Measurements from ENCODE around the gene PJA2. TPM values are rescaled to one million over a fixed set of nuclear protein-coding genes. Genes with fewer than 3 reads are reported as not detected.

Gene PJA2
- total RNA-seq, 1 donor from 2014 or later, result 78.2 TPM

DNA sequence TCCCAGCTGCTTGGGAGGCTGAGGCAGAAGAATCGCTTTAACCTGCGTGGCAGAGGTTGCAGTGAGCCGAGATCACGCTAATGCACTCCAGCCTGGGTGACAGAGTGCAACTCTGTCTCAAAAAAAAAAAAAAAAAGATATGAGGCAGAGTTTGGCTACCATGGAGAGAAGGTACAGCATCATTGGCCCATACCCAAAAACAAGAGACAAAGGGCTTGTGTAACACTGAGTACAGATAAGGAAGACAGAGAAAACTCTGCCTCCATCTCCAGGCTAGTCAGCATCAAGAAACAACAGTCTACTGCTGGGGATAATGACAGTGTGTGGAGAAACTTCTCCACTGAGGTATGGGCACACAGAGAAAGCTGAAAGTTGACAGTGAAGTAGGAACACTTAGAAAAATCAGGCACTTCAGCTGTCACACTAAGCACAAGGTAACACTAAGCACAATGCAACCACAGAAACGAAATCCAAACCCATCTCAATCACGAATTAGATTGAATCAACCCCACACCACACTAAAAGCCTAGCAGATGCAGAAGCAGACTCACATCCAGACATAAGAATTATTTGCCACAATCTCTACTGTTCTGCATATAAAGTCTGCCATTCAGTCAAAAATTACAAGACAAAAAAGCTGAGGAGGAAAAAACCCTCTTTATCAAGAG, 10.5 kb downstream of the PJA2 start:
- no peaks in the 10 kb centered on the region for H3K36me3 Mint-ChIP-seq (ENCODE audit: low read depth, unreplicated experiment)
- no peaks in the 10 kb centered on the region for H3K4me1 Mint-ChIP-seq (ENCODE audit: unreplicated experiment)
- no peak overlapping the region for H3K4me3 Mint-ChIP-seq (ENCODE audit: unreplicated experiment)
- no peak for DNase-seq (ENCODE audit: low spot score)
- H3K27me3 Mint-ChIP-seq (ENCODE audit: unreplicated experiment), result peaks cover 1% of the 10 kb centered on the region
- no peak overlapping the region for H3K27ac Mint-ChIP-seq (ENCODE audit: unreplicated experiment)
- TF ChIP-seq, protein P1, sequence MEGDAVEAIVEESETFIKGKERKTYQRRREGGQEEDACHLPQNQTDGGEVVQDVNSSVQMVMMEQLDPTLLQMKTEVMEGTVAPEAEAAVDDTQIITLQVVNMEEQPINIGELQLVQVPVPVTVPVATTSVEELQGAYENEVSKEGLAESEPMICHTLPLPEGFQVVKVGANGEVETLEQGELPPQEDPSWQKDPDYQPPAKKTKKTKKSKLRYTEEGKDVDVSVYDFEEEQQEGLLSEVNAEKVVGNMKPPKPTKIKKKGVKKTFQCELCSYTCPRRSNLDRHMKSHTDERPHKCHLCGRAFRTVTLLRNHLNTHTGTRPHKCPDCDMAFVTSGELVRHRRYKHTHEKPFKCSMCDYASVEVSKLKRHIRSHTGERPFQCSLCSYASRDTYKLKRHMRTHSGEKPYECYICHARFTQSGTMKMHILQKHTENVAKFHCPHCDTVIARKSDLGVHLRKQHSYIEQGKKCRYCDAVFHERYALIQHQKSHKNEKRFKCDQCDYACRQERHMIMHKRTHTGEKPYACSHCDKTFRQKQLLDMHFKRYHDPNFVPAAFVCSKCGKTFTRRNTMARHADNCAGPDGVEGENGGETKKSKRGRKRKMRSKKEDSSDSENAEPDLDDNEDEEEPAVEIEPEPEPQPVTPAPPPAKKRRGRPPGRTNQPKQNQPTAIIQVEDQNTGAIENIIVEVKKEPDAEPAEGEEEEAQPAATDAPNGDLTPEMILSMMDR (IDR thresholded peaks at IDR 0.05; ENCODE audit: unreplicated experiment), result no peak
- H3K9me3 Mint-ChIP-seq (ENCODE audit: unreplicated experiment), result no peaks in the 10 kb centered on the region

DNA sequence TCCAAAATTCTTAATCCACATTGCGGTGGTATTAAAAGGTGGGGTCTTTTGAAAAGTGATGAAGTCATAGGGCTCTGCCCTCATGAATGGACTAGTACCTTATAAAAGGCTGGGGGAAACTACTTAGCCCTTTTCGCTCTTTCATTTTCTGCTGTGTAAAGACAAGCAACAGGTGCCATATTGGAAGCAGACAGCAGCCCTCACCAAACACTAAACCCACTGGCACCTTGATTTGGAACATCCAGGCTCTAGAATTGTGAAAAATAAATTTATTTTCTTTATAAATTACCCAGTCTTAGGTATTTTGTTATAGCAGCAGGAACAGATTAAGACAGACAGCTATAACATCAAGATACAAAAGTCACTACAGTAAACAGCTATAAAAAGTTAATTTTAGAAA, 12.8 kb downstream of the PJA2 start:
- TF ChIP-seq, protein P1 (IDR thresholded peaks at IDR 0.05; ENCODE audit: unreplicated experiment), result no peak
- no peak for DNase-seq (ENCODE audit: low spot score)
- H3K36me3 Mint-ChIP-seq (ENCODE audit: low read depth, unreplicated experiment), result no peaks in the 10 kb centered on the region
- no peak overlapping the region for H3K4me3 Mint-ChIP-seq (ENCODE audit: unreplicated experiment)
- no peak overlapping the region for H3K27ac Mint-ChIP-seq (ENCODE audit: unreplicated experiment)
- H3K27me3 Mint-ChIP-seq (ENCODE audit: unreplicated experiment), result peaks cover 1% of the 10 kb centered on the region
- H3K9me3 Mint-ChIP-seq (ENCODE audit: unreplicated experiment), result no peaks in the 10 kb centered on the region
- no peaks in the 10 kb centered on the region for H3K4me1 Mint-ChIP-seq (ENCODE audit: unreplicated experiment)

DNA sequence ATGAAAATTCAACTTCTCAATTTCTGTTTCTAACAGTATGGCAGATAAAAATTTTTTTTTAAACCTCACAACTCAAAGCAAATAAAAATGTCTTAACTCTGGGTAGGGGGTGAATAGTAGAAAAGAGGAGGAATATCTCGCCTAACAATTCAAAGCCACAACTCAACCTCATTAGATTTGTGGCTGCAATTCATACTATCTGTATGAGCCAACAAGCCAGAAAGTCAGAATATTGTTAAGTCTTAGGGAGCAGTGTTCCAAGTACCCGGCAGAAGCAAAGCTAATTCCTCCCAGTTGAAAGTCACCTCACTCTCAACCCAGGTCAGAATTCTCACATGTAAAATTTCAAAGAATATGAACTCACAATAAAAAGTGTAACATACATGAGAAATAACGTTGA, 15.0 kb downstream of the PJA2 start:
- no peak overlapping the region for H3K27ac Mint-ChIP-seq (ENCODE audit: unreplicated experiment)
- no peak for DNase-seq (ENCODE audit: low spot score)
- no peaks in the 10 kb centered on the region for H3K36me3 Mint-ChIP-seq (ENCODE audit: low read depth, unreplicated experiment)
- TF ChIP-seq, protein P1 (IDR thresholded peaks at IDR 0.05; ENCODE audit: unreplicated experiment), result no peak
- H3K9me3 Mint-ChIP-seq (ENCODE audit: unreplicated experiment), result no peaks in the 10 kb centered on the region
- H3K4me1 Mint-ChIP-seq (ENCODE audit: unreplicated experiment), result peaks cover 12% of the 10 kb centered on the region
- peaks cover 1% of the 10 kb centered on the region for H3K27me3 Mint-ChIP-seq (ENCODE audit: unreplicated experiment)
- no peak overlapping the region for H3K4me3 Mint-ChIP-seq (ENCODE audit: unreplicated experiment)

DNA sequence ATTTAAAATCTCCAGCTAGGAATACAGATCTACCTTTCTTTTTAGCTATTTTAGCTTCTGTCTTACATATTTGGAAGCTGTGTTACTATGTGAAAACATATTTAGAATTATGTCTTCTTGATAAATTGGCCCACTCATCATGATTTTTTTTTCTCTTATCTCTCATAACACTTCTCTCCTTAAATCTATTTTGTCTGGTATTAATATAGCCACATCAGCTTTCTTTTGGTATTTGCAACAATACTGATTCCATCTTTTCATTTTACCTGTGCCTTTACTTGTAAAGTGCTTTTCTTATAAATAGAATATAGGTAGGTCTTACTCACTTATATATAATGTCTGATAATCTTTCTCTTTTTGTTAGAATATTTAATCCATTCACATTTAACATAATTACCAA, 19.6 kb downstream of the PJA2 start:
- Mint-ChIP-seq H3K27ac (ENCODE audit: unreplicated experiment) (no peak overlapping the region), H3K36me3 (ENCODE audit: low read depth, unreplicated experiment) (no peaks in the 10 kb centered on the region), H3K4me1 (ENCODE audit: unreplicated experiment) (peaks cover 33% of the 10 kb centered on the region), H3K4me3 (ENCODE audit: unreplicated experiment) (no peak overlapping the region), H3K27me3 (ENCODE audit: unreplicated experiment) (no peaks in the 10 kb centered on the region), H3K9me3 (ENCODE audit: unreplicated experiment) (no peaks in the 10 kb centered on the region)
- TF ChIP-seq, protein P1 (IDR thresholded peaks at IDR 0.05; ENCODE audit: unreplicated experiment), result no peak
- no peak for DNase-seq (ENCODE audit: low spot score)

DNA sequence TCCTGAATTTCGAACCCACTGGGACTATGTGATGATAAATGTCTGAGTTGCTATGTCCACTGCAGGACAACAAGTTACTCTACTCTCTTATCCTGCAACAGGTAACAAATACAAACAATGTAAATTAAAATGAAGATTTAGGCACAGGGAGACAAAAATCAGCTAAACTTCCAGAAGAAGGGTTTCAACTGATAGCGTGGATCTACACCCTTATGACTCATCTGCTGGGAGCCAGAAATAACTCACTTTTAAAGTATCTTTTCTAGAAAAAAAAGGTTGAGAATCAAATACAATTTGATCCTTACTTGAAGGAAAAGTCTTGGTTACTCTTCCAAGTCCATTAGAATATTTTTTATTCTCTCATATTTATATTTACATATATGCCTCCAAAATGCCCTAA, 21.4 kb downstream of the PJA2 start:
- Mint-ChIP-seq H3K9me3 (ENCODE audit: unreplicated experiment) (no peaks in the 10 kb centered on the region), H3K4me1 (ENCODE audit: unreplicated experiment) (peaks cover 33% of the 10 kb centered on the region), H3K27ac (ENCODE audit: unreplicated experiment) (no peak overlapping the region), H3K27me3 (ENCODE audit: unreplicated experiment) (no peaks in the 10 kb centered on the region), H3K4me3 (ENCODE audit: unreplicated experiment) (no peak overlapping the region), H3K36me3 (ENCODE audit: low read depth, unreplicated experiment) (no peaks in the 10 kb centered on the region)
- TF ChIP-seq, protein P1 (IDR thresholded peaks at IDR 0.05; ENCODE audit: unreplicated experiment), result no peak
- DNase-seq (ENCODE audit: low spot score), result no peak

All from endothelial cell (in vitro differentiated cells).